ENCODE results near the gene CAVIN4.
A peak's percentile ranks its signal among the peaks of the same experiment; 100 is the strongest.

Gene CAVIN4

DNA sequence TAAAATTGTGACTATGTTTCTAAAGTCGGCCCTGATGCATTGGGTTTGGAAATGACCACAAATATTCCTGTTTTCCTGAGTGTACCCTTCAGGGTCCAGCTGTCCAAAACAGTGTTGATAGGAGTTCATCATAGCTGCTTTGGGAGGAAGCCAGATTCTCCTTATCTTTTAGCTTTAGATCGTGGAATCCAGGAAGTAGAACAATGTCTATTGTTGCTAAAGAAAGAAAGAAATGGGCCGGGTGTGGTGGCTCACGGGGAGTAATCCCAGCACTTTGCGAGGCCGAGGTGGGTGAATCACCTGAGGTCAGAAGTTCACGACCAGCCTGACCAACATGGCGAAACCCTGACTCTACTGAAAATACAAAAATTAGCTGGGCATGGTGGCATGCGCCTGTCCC lies 9.5 kb downstream of the CAVIN4 start:
- DNase-seq (ENCODE audit: low read depth), result no peak
- TF ChIP-seq, protein P1, sequence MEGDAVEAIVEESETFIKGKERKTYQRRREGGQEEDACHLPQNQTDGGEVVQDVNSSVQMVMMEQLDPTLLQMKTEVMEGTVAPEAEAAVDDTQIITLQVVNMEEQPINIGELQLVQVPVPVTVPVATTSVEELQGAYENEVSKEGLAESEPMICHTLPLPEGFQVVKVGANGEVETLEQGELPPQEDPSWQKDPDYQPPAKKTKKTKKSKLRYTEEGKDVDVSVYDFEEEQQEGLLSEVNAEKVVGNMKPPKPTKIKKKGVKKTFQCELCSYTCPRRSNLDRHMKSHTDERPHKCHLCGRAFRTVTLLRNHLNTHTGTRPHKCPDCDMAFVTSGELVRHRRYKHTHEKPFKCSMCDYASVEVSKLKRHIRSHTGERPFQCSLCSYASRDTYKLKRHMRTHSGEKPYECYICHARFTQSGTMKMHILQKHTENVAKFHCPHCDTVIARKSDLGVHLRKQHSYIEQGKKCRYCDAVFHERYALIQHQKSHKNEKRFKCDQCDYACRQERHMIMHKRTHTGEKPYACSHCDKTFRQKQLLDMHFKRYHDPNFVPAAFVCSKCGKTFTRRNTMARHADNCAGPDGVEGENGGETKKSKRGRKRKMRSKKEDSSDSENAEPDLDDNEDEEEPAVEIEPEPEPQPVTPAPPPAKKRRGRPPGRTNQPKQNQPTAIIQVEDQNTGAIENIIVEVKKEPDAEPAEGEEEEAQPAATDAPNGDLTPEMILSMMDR (IDR thresholded peaks at IDR 0.05; ENCODE audit: low read depth, low read length, missing control alignments), result no peak

DNA sequence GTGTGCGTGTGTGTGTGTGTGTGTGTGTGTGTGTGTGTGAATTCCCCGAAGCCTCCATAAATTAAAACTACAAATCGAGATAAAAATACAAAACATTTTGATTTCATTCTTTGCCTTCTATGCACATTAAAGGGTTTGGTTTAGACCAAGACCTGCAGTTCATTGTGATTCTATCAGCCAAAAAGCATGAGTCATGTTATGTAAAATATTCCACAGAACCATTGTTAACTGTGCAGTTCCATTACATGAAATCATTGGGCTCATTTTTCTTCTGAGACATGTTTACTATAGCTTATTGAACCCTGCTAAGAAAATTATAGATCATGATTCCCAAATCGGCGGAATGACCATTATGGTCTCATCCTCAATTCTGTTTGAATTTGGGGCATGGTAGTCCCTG lies 11.7 kb downstream of the CAVIN4 start:
- TF ChIP-seq, protein P1 (IDR thresholded peaks at IDR 0.05; ENCODE audit: low read depth, low read length, missing control alignments), result no peak
- no peak for DNase-seq (ENCODE audit: low read depth)
- H3K4me3 ChIP-seq (ENCODE audit: low read depth, low read length), result no peak overlapping the region

More for the DNA sequence above, 9.5 kb downstream of the CAVIN4 start:
- H3K4me3 ChIP-seq (ENCODE audit: low read depth, low read length), result no peak overlapping the region

DNA sequence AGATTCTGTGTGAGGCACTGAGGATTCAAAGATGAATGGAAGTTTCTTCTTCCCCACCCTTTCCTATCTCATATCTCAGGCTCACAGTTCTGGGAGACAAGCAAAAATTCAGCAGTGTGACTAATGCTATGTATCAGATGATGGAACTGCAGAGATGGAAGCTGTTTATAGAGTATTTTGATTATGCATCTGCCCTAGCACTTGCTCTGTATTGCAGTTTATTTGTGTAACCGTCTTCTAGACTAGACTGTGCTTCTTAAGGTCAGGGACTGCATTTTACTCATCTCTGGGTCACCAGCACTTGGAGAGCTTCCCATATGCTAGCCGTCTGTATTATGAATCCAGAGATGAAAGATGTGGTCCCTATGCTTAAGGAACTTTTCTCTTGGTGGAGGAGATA lies 12.6 kb downstream of the CAVIN4 start:
- DNase-seq (ENCODE audit: low read depth), result no peak
- TF ChIP-seq, protein P1 (IDR thresholded peaks at IDR 0.05; ENCODE audit: low read depth, low read length, missing control alignments), result no peak
- H3K4me3 ChIP-seq (ENCODE audit: low read depth, low read length), result no peak overlapping the region

DNA sequence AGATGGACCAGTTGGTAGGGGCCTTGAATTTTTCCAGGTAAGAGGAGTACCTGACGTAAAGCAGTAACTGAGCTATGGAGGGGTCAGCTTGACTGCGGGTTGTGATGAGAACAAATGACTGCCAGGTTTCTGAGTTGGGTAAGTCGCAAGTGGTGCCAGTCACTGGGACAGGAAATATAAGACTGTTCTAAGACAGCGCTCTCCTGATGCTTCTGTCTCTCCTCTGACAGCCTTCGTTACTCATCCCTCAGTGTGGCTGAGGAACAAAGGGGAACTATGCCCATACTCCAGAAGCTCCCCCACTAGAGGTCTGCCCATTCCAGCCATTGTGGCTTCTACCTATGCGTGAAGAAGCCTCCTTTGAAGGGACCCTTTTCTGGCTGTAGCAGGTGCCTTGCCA lies 13.3 kb downstream of the CAVIN4 start:
- DNase-seq (ENCODE audit: low read depth), result no peak
- TF ChIP-seq, protein P1 (IDR thresholded peaks at IDR 0.05; ENCODE audit: low read depth, low read length, missing control alignments), result no peak
- no peak overlapping the region for H3K4me3 ChIP-seq (ENCODE audit: low read depth, low read length)

DNA sequence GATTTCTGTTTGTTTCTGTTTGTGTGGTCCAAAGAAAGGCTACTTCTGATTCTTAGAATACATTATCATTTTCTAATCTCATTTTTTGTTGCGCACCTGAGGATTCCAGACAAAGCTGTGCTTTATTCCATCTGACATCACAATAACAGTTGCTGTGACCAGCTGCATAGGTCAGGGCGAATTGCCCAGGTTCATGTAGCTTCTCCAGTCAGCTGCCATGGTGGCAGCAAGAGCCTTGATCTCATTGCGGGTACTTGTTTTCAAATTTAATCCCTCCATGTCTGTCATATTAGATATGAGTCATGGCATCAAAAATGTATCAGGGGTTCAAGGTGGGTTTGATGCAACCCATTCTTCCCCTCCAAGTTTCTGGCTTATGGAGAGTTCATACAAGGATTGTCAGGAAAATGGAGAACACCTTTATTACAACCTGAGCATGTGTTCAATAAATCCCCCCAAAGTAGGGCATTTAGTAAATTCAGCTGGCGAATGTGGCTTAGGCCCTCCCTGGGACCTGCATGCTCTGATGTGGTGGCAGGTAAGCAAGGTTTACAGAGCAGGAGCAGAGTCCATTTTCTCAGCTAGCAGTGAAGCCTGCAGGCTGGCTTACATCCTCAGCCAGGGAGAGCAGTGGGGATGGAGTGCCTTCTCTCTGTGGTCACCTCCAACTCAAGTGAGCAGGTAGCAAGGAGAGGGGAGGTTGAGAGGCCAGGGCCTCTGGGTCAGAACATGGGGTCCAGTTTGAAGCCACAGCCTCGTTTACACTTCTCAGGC lies 13.9 kb downstream of the CAVIN4 start:
- no peak overlapping the region for H3K4me3 ChIP-seq (ENCODE audit: low read depth, low read length)
- no peak for DNase-seq (ENCODE audit: low read depth)
- TF ChIP-seq, protein P1 (IDR thresholded peaks at IDR 0.05; ENCODE audit: low read depth, low read length, missing control alignments), result no peak

DNA sequence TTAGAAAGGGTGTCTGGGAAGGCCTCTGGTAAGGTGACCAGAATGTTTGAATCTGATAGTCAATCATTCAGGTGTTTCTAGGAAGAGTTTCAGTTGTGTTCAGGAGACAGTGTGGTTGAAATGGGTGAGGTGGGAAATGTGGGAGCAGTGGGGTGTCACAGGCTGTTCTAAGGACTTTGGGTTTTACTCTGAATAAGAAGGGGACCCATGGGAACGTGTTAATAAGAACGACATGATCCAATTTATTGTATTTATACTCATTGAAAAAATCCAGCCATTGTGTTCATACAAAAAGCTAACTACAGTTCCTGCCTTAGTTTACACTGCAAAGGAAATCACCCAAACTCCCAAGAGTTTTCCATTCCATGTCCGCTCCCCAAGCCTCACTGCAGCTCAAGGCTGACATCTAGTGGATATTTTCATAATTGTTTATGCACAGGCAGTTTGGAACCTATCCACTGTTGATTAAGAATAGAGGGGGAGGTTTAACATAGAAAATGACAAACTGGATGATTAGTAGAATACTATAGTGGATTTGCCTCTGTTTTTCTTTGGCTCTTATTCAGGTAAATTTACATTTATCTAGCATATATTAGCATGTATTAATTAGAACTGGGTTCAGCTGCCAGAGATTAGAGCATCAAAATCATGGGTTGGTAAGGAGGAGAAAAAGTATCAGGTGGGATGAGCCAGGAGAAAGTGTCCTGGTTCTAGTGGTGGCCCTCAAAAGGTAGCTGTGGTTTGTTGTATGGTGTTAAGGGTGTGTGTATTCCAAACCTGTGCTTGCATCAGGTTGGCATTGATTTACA lies 17.7 kb downstream of the CAVIN4 start:
- no peak for DNase-seq (ENCODE audit: low read depth)
- TF ChIP-seq, protein P1 (IDR thresholded peaks at IDR 0.05; ENCODE audit: low read depth, low read length, missing control alignments), result peak; percentile 69
- H3K4me3 ChIP-seq (ENCODE audit: low read depth, low read length), result no peak overlapping the region
